ENCODE data around the gene HS6ST3.

- TF ChIP-seq, protein P1, sequence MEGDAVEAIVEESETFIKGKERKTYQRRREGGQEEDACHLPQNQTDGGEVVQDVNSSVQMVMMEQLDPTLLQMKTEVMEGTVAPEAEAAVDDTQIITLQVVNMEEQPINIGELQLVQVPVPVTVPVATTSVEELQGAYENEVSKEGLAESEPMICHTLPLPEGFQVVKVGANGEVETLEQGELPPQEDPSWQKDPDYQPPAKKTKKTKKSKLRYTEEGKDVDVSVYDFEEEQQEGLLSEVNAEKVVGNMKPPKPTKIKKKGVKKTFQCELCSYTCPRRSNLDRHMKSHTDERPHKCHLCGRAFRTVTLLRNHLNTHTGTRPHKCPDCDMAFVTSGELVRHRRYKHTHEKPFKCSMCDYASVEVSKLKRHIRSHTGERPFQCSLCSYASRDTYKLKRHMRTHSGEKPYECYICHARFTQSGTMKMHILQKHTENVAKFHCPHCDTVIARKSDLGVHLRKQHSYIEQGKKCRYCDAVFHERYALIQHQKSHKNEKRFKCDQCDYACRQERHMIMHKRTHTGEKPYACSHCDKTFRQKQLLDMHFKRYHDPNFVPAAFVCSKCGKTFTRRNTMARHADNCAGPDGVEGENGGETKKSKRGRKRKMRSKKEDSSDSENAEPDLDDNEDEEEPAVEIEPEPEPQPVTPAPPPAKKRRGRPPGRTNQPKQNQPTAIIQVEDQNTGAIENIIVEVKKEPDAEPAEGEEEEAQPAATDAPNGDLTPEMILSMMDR (IDR thresholded peaks at IDR 0.05), result no peak
- TF ChIP-seq POLR2A (IDR thresholded peaks at IDR 0.05), result no peak
Measured at GRCh38 chr13:96503481-96503880, 413.6 kb downstream of the HS6ST3 start.

All from transverse colon (tissue), 3 donors.